Spleen (tissue), 11 donors: Measurements from ENCODE around the gene ACSM2B. TPM values are rescaled to one million over a fixed set of nuclear protein-coding genes. Genes with fewer than 3 reads are reported as not detected.
"Not testable (repeated sequence)": the region's sequence is repeated elsewhere in the genome, so short reads cannot be mapped to it uniquely, and the experiment has no call there.

Experiments
- DNase-seq: peaks from one replicate; pipeline ENCODE4 v3.0.0-alpha.2; 2020
- H3K27ac ChIP-seq, 8 donors: fragments of 200-600 bp; sonication (generic) in 7 of 8; 1 replicate in 4 of 8; 2 replicates in 4 of 8; pipeline versions ENCODE4 v1.5.0 to v1.8.0; 2016 to 2021; ENCODE audit warnings: inconsistent platforms in 4 of 8, mild to moderate bottlenecking in 4 of 8, moderate library complexity in 1 of 8
- H3K27me3 ChIP-seq, 7 donors: fragments of 200-600 bp; sonication (generic) in 6 of 7; replicated peaks in 1 of 7; 1 replicate in 4 of 7; 2 replicates in 3 of 7; pipeline versions ENCODE4 v1.5.0 to v1.8.0; 2016 to 2021; ENCODE audit warnings: inconsistent platforms in 3 of 7, mild to moderate bottlenecking in 1 of 7
- H3K36me3 ChIP-seq, 6 donors: fragments of 200-600 bp; sonication (generic) in 5 of 6; 1 replicate in 4 of 6; 2 replicates in 2 of 6; pipeline versions ENCODE4 v1.5.0 to v1.8.0; 2016 to 2021; ENCODE audit warnings: inconsistent platforms in 2 of 6
- H3K4me1 ChIP-seq, 6 donors: fragments of 200-600 bp; sonication (generic) in 5 of 6; 1 replicate in 3 of 6; 2 replicates in 3 of 6; pipeline versions ENCODE4 v1.5.0 to v1.8.0; 2016 to 2021; ENCODE audit warnings: inconsistent platforms in 3 of 6
- H3K4me3 ChIP-seq, 8 donors: fragments of 200-600 bp; sonication (generic) in 7 of 8; 1 replicate in 4 of 8; 2 replicates in 4 of 8; pipeline versions ENCODE4 v1.5.0 to v1.8.0; 2016 to 2021; ENCODE audit warnings: inconsistent platforms in 4 of 8, mild to moderate bottlenecking in 4 of 8, moderate library complexity in 2 of 8
- H3K9me3 ChIP-seq, 8 donors: fragments of 200-600 bp; sonication (generic) in 7 of 8; 1 replicate in 4 of 8; 2 replicates in 4 of 8; pipeline versions ENCODE4 v1.5.0 to v1.8.0; 2016 to 2021; ENCODE audit warnings: inconsistent platforms in 4 of 8
- POLR2A ChIP-seq, 3 donors: fragments of 450-650 bp; IDR thresholded peaks; one replicate each; pipeline ENCODE4 v1.5.1; 2017; ENCODE audit warnings: antibody characterized with exemption in 3 of 3, mild to moderate bottlenecking in 1 of 3
- POLR2AphosphoS5 ChIP-seq, 3 donors: sonication (generic); formaldehyde crosslinking; IDR thresholded peaks; one replicate each; pipeline ENCODE4 v1.5.1; 2017; ENCODE audit warnings: antibody characterized with exemption in 3 of 3
- WGBS, 5 donors: extraction: QIAGEN DNeasy Blood & Tissue Kit in 3 of 5; methylation state at CpG; one replicate each; pipeline versions ENCODE4 v1.1.5 to v1.1.7; 2013 to 2018; 5-methylcytosine and 5-hydroxymethylcytosine counted together
- intact Hi-C: fragments of 100-400 bp; cut with DNase I; formaldehyde crosslinking; loops from one replicate; pipeline ENCODE4 v1.15.0; 2023; ENCODE audit warnings: low total_unique reads
- polyA plus RNA-seq, 3 donors: library from polyadenylated mRNA; stranded (reverse); fragments of 200-250 nt; gene quantifications; one replicate each; pipeline ENCODE4 v1.2.1, GENCODE V29; 2013
- total RNA-seq, 7 donors: library from RNA; depleted of rRNA in 3 of 7; stranded (reverse); fragments of >200 nt in 3 of 7; fragmentation: NEBNext Ultra II Directional in 4 of 7; extraction: Animal tissue kit (Norgen Biotek cat#: 25700) in 4 of 7; gene quantifications; one replicate each; pipeline versions ENCODE4 v1.1.0 to v1.2.1, GENCODE V29; 2016 to 2021
- TF ChIP-seq, protein P1 (sequence below), 11 experiments: fragments of 200-600 bp in 7 of 11; fragments of 450-650 bp in 4 of 11; sonication (generic) in 4 of 11; IDR thresholded peaks in 8 of 11; conservative IDR thresholded peaks in 3 of 11; 1 replicate in 7 of 11; 2 replicates in 4 of 11; pipeline versions ENCODE4 v1.4.0 to v1.8.0; 2016 to 2021; ENCODE audit warnings: antibody characterized with exemption in 11 of 11, inconsistent platforms in 4 of 11, mild to moderate bottlenecking in 1 of 11
- donor health status: healthy with polysubstance abuse.
- donor health status: DM: no; HTN: no; CAD: no; lungs with moderate emphysema.
- donor health status: DM: no; HTN: no; CAD: no.
- donor health status: Bipolar disorder and iron deficiency.
- donor health status: healthy.
- donor health status: DM: no; HTN: no; CAD: no.
- donor health status: DM: yes; HTN: yes; CAD: no.

Gene ACSM2B
- total and polyA plus RNA-seq, 10 donors = not detected

DNA sequence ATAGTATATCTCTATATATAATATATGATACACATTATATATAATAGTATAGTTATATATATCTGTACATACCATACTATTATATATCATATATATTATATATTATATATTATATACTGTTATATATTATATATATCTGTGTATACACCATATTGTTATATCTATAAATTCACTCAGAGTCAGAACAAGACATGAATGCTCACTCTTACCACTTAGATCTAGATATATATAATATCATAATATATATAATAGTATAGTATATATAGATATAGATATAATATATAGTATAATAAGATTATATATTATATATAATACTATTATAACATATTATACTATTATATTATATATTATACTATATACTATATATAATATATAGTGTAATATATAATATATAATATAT lies 9.3 kb downstream of the ACSM2B start:
- Histone ChIP-seq H3K27ac (no peak overlapping the region), H3K4me3 (no peak overlapping the region), H3K9me3 (peaks cover 0 to 13% (median 9%) of the 10 kb centered on the region in 8 donors), H3K4me1 (no peaks in the 10 kb centered on the region), H3K27me3 (no peaks in the 10 kb centered on the region), H3K36me3 (no peaks in the 10 kb centered on the region)
- no peak for DNase-seq
- no peak for TF ChIP-seq POLR2A (IDR thresholded peaks at IDR 0.05)
- TF ChIP-seq POLR2AphosphoS5 (IDR thresholded peaks at IDR 0.05) = no peak
- TF ChIP-seq, protein P1, sequence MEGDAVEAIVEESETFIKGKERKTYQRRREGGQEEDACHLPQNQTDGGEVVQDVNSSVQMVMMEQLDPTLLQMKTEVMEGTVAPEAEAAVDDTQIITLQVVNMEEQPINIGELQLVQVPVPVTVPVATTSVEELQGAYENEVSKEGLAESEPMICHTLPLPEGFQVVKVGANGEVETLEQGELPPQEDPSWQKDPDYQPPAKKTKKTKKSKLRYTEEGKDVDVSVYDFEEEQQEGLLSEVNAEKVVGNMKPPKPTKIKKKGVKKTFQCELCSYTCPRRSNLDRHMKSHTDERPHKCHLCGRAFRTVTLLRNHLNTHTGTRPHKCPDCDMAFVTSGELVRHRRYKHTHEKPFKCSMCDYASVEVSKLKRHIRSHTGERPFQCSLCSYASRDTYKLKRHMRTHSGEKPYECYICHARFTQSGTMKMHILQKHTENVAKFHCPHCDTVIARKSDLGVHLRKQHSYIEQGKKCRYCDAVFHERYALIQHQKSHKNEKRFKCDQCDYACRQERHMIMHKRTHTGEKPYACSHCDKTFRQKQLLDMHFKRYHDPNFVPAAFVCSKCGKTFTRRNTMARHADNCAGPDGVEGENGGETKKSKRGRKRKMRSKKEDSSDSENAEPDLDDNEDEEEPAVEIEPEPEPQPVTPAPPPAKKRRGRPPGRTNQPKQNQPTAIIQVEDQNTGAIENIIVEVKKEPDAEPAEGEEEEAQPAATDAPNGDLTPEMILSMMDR (IDR thresholded peaks at IDR 0.05 in 8 of 11, conservative IDR thresholded peaks at IDR 0.05 in 3 of 11) = no peak
- intact Hi-C loops = no loop called here

DNA sequence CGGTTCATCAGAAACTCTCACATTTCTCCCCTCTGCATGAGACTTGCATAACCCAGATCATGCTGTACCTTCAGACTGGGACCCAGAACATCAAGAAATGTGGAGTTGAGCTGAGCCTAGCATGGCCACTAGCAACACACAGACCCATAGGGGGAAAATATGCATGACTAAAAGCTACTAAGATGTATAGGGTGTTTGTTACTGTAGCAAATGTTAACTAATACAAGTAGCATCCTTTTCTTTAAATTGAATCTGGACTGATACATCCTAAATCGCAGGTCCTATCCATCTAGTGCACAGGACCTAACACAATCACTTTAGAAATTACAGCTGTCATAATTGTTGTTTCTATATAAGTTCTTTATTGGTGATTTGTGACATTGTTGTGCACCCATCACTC lies 10.8 kb downstream of the ACSM2B start:
- intact Hi-C loops, H3K36me3 ChIP-seq, H3K4me1 ChIP-seq, H3K27me3 ChIP-seq, H3K4me3 ChIP-seq, H3K27ac ChIP-seq, DNase-seq: not testable (repeated sequence)
- peaks cover 0 to 13% (median 9%) of the 10 kb centered on the region in 8 donors for H3K9me3 ChIP-seq
- WGBS, 5 donors = 90 to 100% (median 94%) methylated on average over 1 to 2 of the region's 2 CpGs

DNA sequence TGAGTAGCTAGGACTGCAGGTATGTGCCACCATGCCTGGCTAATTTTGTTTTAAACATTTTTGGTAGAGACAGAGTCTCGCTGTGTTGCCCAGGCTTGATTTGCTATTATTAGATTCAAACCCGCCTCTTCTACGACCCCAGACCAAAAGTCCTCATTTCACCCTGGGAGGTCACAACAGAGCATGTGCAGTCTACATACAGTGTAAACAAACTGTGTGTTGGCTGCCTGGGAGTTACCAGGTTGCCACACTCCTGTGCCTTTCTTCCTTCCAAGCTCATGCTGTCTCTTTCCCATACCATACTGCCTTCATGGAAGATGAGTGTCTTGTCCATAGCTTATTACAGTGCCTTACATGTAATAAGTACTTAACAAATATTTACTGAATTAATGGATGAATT lies 11.9 kb downstream of the ACSM2B start:
- H3K27ac ChIP-seq, DNase-seq, H3K4me1 ChIP-seq, H3K4me3 ChIP-seq, H3K36me3 ChIP-seq, intact Hi-C loops, H3K27me3 ChIP-seq: not testable (repeated sequence)
- H3K9me3 ChIP-seq = peaks cover 0 to 13% (median 9%) of the 10 kb centered on the region in 8 donors
- 100% methylated on average over 1 to 2 of the region's 3 CpGs; no CpG with 5 or more reads in 1 of the 5 donors for WGBS, 5 donors

DNA sequence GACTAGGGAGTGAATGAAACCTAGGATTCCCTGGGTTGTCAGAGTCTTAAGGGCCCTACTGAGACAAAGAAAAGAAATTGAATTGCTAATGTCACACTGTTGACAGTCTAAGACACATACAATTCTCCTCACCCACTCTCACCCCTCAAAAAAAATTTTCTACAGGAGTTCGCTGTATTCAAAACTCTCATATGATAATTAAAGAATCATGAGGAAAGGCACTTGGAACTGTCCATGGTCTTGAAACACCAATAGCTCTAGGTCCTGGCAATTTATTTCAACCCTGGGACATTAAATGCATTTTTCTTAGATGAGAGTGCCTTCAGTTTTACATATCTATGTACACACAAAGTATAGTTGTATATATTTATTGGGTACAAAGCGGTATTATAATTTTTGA lies 20.5 kb downstream of the ACSM2B start:
- intact Hi-C loops, H3K4me3 ChIP-seq, H3K27ac ChIP-seq, H3K27me3 ChIP-seq, H3K36me3 ChIP-seq, DNase-seq, H3K4me1 ChIP-seq: not testable (repeated sequence)
- H3K9me3 ChIP-seq = peaks cover 0 to 13% (median 0%) of the 10 kb centered on the region in 8 donors
- 60 to 67% (median 63%) methylated on average over 2 of the region's 2 CpGs for WGBS, 5 donors

DNA sequence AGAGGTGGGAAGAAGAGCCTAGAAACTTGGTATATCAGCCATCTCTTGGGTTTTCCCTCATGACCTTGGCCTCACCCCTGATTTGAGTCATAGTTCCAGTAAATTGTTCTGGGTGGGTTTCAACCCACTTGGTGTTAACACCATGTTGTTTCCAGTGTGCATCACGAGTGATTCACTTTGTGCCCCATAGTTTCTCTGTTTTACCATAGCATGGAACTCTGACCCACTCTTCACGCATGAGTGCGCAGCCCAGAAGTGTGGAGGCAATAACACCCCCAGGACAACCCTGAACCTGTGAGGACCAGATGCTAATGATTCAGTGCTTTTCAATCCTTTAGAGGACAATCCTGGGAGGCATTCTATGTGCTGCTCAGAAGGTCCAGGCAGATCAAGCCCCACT lies 21.5 kb downstream of the ACSM2B start:
- H3K4me3 ChIP-seq, H3K27ac ChIP-seq, intact Hi-C loops, DNase-seq, H3K4me1 ChIP-seq, H3K27me3 ChIP-seq, H3K36me3 ChIP-seq: not testable (repeated sequence)
- H3K9me3 ChIP-seq = peaks cover 0 to 13% (median 0%) of the 10 kb centered on the region in 8 donors
- WGBS, 5 donors = 64 to 84% (median 78%) methylated on average over 3 of the region's 3 CpGs

DNA sequence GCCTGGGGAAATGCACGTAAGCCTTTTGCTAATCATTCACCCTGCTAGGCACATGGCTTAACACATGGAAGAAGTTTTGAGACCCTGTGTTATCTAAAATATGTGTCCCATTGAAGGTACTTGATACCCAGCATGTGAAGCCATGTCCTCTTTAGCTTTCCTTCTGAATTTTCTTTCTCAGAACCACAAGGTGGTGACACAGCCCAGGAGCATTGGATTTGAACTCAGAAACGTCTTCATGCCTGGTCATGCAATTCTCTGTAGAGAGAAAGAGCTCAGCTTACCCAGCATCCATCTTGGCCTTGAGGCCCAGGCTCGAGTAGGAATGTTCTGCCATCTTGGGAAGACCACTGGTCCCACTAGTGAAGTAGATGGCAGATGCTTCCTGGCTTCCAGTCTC lies 22.7 kb downstream of the ACSM2B start:
- H3K4me3 ChIP-seq = not testable (repeated sequence)

DNA sequence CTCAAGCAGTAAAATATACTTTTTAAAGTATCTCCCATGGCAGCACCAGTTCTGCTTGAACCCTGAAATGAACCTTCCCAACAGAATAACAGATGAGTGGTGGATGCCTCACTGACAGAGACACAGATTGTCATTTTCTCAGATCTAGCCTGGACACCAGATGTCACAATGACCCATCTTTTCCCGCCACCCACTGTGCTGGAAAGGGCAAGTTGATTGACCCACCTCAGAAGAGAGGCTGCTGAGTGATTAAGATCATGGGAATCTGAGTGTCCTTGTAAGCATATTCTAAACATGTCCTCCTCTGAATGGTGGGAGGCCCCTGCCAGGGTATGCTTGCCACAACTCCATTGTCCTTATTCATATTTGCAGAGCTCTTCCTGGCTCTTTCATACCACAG lies 29.2 kb downstream of the ACSM2B start:
- intact Hi-C loops, H3K4me3 ChIP-seq, H3K4me1 ChIP-seq, DNase-seq, H3K9me3 ChIP-seq, H3K36me3 ChIP-seq, H3K27ac ChIP-seq, H3K27me3 ChIP-seq: not testable (repeated sequence)
- 76 to 100% (median 92%) methylated on average over 1 of the region's 1 CpG; no CpG with 5 or more reads in 1 of the 5 donors for WGBS, 5 donors

More for the DNA sequence above, 22.7 kb downstream of the ACSM2B start:
- H3K4me1 ChIP-seq, H3K36me3 ChIP-seq, DNase-seq, H3K27me3 ChIP-seq, H3K27ac ChIP-seq, intact Hi-C loops: not testable (repeated sequence)
- H3K9me3 ChIP-seq = peaks cover 0 to 12% (median 0%) of the 10 kb centered on the region in 8 donors
- WGBS, 5 donors = 38 to 57% (median 47%) methylated on average over 3 of the region's 3 CpGs

DNA sequence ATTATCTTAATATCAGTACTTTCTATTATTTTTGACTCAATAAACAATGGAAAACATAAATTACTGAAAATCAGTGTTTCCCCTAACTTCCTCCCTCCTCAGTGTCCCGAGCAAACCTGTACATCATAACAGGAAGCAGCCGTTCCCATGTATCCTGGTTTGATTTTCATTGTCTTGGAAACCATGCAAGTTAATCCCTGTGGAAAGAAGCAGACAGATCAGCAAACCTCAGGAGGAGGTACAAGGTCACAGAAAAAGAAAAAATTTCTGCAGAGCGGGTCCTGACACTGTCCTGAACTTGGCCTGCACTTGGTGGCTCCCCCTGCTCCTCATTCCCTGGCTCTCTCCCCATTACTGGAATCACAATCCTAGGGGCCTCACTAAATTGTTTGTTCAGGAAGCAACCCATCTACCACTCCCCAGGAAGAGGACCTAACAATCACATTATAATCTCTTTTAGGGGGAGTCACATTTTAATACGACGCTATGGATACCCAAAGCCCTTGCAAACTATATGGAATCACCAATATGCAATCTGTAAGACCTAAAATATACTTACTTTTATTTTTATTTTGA lies 29.8 kb downstream of the ACSM2B start:
- H3K36me3 ChIP-seq, H3K9me3 ChIP-seq, H3K4me1 ChIP-seq, H3K4me3 ChIP-seq, H3K27me3 ChIP-seq, intact Hi-C loops, H3K27ac ChIP-seq, DNase-seq: not testable (repeated sequence)
- WGBS, 5 donors = 39 to 59% (median 50%) methylated on average over 4 to 5 of the region's 5 CpGs

DNA sequence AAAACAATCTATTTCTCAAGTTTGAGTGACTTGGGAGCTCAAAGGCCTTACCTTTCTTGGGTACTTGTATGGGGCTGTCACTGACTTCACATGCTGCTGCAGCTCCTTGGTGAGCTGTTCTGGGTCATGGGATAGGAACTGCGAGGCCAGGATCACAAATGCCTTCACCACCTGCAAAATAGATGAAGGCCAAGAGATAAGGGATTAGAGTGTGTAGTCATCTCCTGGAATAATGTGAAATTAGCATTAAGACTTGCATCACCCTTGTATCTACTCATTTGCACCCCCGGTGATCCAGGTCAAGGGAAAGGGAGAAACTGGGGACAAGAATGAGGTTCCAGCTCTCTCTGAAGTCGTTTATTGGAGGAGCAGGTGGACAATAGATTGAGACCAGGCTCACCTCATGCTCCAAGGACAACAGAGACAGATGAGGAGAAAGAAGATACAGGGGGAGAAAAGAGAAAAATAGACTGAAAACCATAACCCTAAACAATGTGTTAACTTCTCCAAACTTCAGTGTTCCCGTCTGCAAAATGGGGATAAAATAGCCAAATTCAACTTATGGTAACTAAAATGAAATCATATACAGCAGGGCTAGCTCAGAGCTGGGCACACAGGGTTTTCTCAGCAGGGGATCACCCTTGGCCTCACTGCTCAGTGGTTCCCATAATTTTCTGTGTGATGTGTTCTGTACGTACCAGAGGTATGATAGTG lies 35.4 kb downstream of the ACSM2B start:
- H3K36me3 ChIP-seq, H3K9me3 ChIP-seq, H3K27ac ChIP-seq, DNase-seq, H3K27me3 ChIP-seq, intact Hi-C loops, H3K4me3 ChIP-seq, H3K4me1 ChIP-seq: not testable (repeated sequence)
- WGBS, 5 donors = 62 to 82% (median 72%) methylated on average over 5 of the region's 5 CpGs
